SHP77 treated with DMSO at 0.1 percent for 48 hours (cell line): ENCODE measurements around the gene SLC2A6.

Experiments used
- DNase-seq: peaks from one replicate; lab custom pipeline; 2025; lab: John Stamatoyannopoulos, UW

The SLC2A6 gene

GRCh38 chr9:133478851-133479711 is at the start of gene SLC2A6:
Gene SLC2A6, minus strand, starts transcription at chr9:133479099. Its CDS starts 40 bp downstream, at chr9:133479059.
- peak; percentile 40 for DNase-seq

- no peak for DNase-seq
Observed at GRCh38 chr9:133528001-133528875, 49.3 kb upstream of the SLC2A6 start.

GRCh38 chr9:133527444-133527920 is 48.6 kb upstream of the SLC2A6 start:
- no peak for DNase-seq

GRCh38 chr9:133526721-133527321 is 47.9 kb upstream of the SLC2A6 start:
- DNase-seq: no peak

GRCh38 chr9:133525677-133526076 is 46.8 kb upstream of the SLC2A6 start:
- DNase-seq: no peak

- DNase-seq: no peak
Observed at GRCh38 chr9:133524679-133525228, 45.9 kb upstream of the SLC2A6 start, which contains the start of gene MYMK. Gene MYMK, minus strand, starts transcription at chr9:133524959. Its CDS starts 115 bp downstream, at chr9:133524844.

- no peak for DNase-seq
Observed at GRCh38 chr9:133524146-133524545, 45.2 kb upstream of the SLC2A6 start.

GRCh38 chr9:133523106-133523505 is 44.2 kb upstream of the SLC2A6 start:
- DNase-seq: no peak

- DNase-seq: peak; percentile 24
Observed at GRCh38 chr9:133522073-133522910, 43.4 kb upstream of the SLC2A6 start.

- no peak for DNase-seq
Observed at GRCh38 chr9:133521122-133522072, 42.5 kb upstream of the SLC2A6 start.

GRCh38 chr9:133520121-133520835 is 41.4 kb upstream of the SLC2A6 start:
- DNase-seq: no peak

- no peak for DNase-seq
Observed at GRCh38 chr9:133519693-133520092, 40.8 kb upstream of the SLC2A6 start.

- DNase-seq: no peak
Observed at GRCh38 chr9:133518706-133519449, 40.0 kb upstream of the SLC2A6 start.

GRCh38 chr9:133518200-133518599 is 39.3 kb upstream of the SLC2A6 start:
- no peak for DNase-seq

- DNase-seq: no peak
Observed at GRCh38 chr9:133517711-133518110, 38.8 kb upstream of the SLC2A6 start.

- no peak for DNase-seq
Observed at GRCh38 chr9:133516961-133517350, 38.1 kb upstream of the SLC2A6 start.

GRCh38 chr9:133516256-133516960 is 37.5 kb upstream of the SLC2A6 start:
- no peak for DNase-seq
